Stomach (tissue), 4 donors: ENCODE results near the gene PLA2G12A.

Experiments
- CTCF ChIP-seq, 7 experiments: fragments of 450-650 bp in 4 of 7; fragments of 200-600 bp in 3 of 7; sonication (generic) in 3 of 7; IDR thresholded peaks; one replicate each; pipeline ENCODE4 v1.5.1; 2016 to 2019; ENCODE audit warnings: antibody characterized with exemption in 7 of 7, control low read depth in 2 of 7, mild to moderate bottlenecking in 1 of 7
- POLR2A ChIP-seq, 4 donors: fragments of 450-650 bp; IDR thresholded peaks; one replicate each; pipeline ENCODE4 v1.6.1; 2016; ENCODE audit warnings: antibody characterized with exemption in 4 of 4, control low read depth in 2 of 4, mild to moderate bottlenecking in 1 of 4, moderate library complexity in 1 of 4

DNA sequence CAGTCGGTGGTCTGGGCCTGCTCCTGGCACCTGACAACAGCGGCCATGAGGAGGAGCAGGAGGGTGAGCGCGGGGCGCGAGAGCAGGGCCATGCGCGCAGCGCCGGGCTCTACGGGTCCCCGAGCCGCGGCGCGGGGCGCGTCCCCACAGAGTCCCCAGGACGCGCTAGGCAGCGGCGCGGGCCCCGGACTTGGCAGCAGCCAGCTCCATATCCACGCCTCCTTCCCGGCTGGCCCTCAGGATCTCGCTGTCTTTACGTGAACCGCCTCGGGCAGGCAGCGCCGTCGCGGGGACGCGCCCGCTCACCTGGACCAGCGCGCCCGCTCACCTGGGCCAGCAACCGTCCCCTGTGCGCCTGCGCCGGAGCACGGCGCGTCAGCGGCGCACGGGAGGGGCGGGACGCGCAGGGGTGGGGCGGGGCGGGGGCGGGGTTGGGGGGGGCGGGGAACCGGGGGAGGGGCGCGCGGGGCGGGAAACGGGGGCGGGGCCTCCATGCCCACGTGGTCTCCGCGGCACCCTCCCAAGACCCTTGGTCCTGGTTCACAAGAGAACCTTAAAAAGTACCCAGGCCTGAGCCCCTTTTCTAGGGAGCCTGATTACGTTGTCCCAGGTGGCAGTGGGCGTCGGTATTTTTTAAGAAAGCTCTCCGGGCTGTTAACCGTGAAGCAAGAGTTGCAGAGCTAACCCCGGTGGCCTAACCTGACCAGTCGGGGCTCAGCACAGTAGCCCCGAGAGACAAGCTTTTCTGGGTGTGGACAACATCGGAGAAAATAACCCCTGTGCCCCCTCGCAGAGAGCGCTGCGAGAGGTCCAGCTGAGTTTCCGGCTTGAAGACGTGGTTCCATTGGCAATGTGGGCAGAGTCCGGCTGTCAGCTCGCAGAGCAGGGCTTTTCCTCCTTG lies at the start of gene PLA2G12A:
- TF ChIP-seq POLR2A (IDR thresholded peaks at IDR 0.05) = no peak
- no peak for TF ChIP-seq CTCF (IDR thresholded peaks at IDR 0.05)
